ENCODE data around the gene LMF1.

The LMF1 gene

GRCh38 chr16:848510-849253 is 122.1 kb downstream of the LMF1 start:
- DNase-seq (ENCODE audit: low spot score) = no peak
- H3K4me3 ChIP-seq (ENCODE audit: severe bottlenecking) = no peak overlapping the region
- no peak overlapping the region for H3K27ac ChIP-seq (ENCODE audit: poor library complexity, severe bottlenecking)
- peaks cover 5% of the 10 kb centered on the region for H3K9me3 ChIP-seq (ENCODE audit: severe bottlenecking)
- H3K27me3 ChIP-seq (ENCODE audit: insufficient read depth, poor library complexity, severe bottlenecking) = no peaks in the 10 kb centered on the region
- no peaks in the 10 kb centered on the region for H3K36me3 ChIP-seq (ENCODE audit: low read depth)
- ATAC-seq (ENCODE audit: low read depth) = no peak
- H3K4me1 ChIP-seq (ENCODE audit: insufficient read depth, poor library complexity, severe bottlenecking) = no peaks in the 10 kb centered on the region
- TF ChIP-seq CTCF (IDR thresholded peaks at IDR 0.05; ENCODE audit: poor library complexity, severe bottlenecking) = no peak

- H3K4me3 ChIP-seq (ENCODE audit: severe bottlenecking) = no peak overlapping the region
Measured at GRCh38 chr16:847681-848445, 122.9 kb downstream of the LMF1 start.

GRCh38 chr16:847151-847550 is 123.6 kb downstream of the LMF1 start:
- no peak for TF ChIP-seq CTCF (IDR thresholded peaks at IDR 0.05; ENCODE audit: poor library complexity, severe bottlenecking)
- Histone ChIP-seq H3K27me3 (ENCODE audit: insufficient read depth, poor library complexity, severe bottlenecking) (no peaks in the 10 kb centered on the region), H3K27ac (ENCODE audit: poor library complexity, severe bottlenecking) (no peak overlapping the region), H3K4me1 (ENCODE audit: insufficient read depth, poor library complexity, severe bottlenecking) (no peaks in the 10 kb centered on the region), H3K4me3 (ENCODE audit: severe bottlenecking) (no peak overlapping the region), H3K36me3 (ENCODE audit: low read depth) (no peaks in the 10 kb centered on the region), H3K9me3 (ENCODE audit: severe bottlenecking) (peaks cover 2% of the 10 kb centered on the region)
- ATAC-seq (ENCODE audit: low read depth) (no peak), DNase-seq (ENCODE audit: low spot score) (no peak)

More at GRCh38 chr16:847681-848445, 122.9 kb downstream of the LMF1 start:
- no peaks in the 10 kb centered on the region for H3K4me1 ChIP-seq (ENCODE audit: insufficient read depth, poor library complexity, severe bottlenecking)
- no peak overlapping the region for H3K27ac ChIP-seq (ENCODE audit: poor library complexity, severe bottlenecking)
- DNase-seq (ENCODE audit: low spot score) (no peak), ATAC-seq (ENCODE audit: low read depth) (no peak)
- no peaks in the 10 kb centered on the region for H3K36me3 ChIP-seq (ENCODE audit: low read depth)
- H3K9me3 ChIP-seq (ENCODE audit: severe bottlenecking) = peaks cover 5% of the 10 kb centered on the region
- H3K27me3 ChIP-seq (ENCODE audit: insufficient read depth, poor library complexity, severe bottlenecking) = no peaks in the 10 kb centered on the region
- TF ChIP-seq CTCF (IDR thresholded peaks at IDR 0.05; ENCODE audit: poor library complexity, severe bottlenecking) = no peak

GRCh38 chr16:845351-845745 is 125.4 kb downstream of the LMF1 start:
- Histone ChIP-seq H3K9me3 (ENCODE audit: severe bottlenecking) (no peaks in the 10 kb centered on the region), H3K4me1 (ENCODE audit: insufficient read depth, poor library complexity, severe bottlenecking) (no peaks in the 10 kb centered on the region), H3K36me3 (ENCODE audit: low read depth) (no peaks in the 10 kb centered on the region), H3K27me3 (ENCODE audit: insufficient read depth, poor library complexity, severe bottlenecking) (no peaks in the 10 kb centered on the region), H3K4me3 (ENCODE audit: severe bottlenecking) (no peak overlapping the region), H3K27ac (ENCODE audit: poor library complexity, severe bottlenecking) (no peak overlapping the region)
- no peak for ATAC-seq (ENCODE audit: low read depth)
- TF ChIP-seq CTCF (IDR thresholded peaks at IDR 0.05; ENCODE audit: poor library complexity, severe bottlenecking) = no peak
- DNase-seq (ENCODE audit: low spot score) = no peak

All from RWPE2 (cell line).